ENCODE data around the gene SNX1. TPM values are rescaled to one million over a fixed set of nuclear protein-coding genes. Genes with fewer than 3 reads are reported as not detected.

Gene SNX1
- total and polyA plus RNA-seq, 2 of the 13 experiments (the other 11 are each of a cell fraction or from before 2014, with no cell fraction given): 29.3 to 60.1 TPM

- TF ChIP-seq PRDM10 (CRISPR knock-in tag; IDR thresholded peaks at IDR 0.05; ENCODE audit: low read depth) (peak; percentile 37), ZNF740 (CRISPR knock-in tag; IDR thresholded peaks at IDR 0.05) (no peak), ZNF678 (CRISPR knock-in tag; IDR thresholded peaks at IDR 0.05) (no peak), SMARCC2 (IDR thresholded peaks at IDR 0.05) (no peak), ZNF24 (IDR thresholded peaks at IDR 0.05) (no peak), HOXD1 (CRISPR knock-in tag; IDR thresholded peaks at IDR 0.05) (no peak), EZH2 (conservative IDR thresholded peaks at IDR 0.05; ENCODE audit: low read depth, low read length) (no peak), TCF7L2 (IDR thresholded peaks at IDR 0.05; ENCODE audit: low read depth, low read length) (no peak), ZNF510 (CRISPR knock-in tag; IDR thresholded peaks at IDR 0.05; ENCODE audit: low read depth) (no peak), ZNF232 (CRISPR knock-in tag; IDR thresholded peaks at IDR 0.05; ENCODE audit: borderline replicate concordance) (no peak; the same call in 1 of the 2 replicates), PHF8 (CRISPR knock-in tag; IDR thresholded peaks at IDR 0.05) (peak; percentile 77), ZNF10 (CRISPR knock-in tag; IDR thresholded peaks at IDR 0.05; ENCODE audit: borderline replicate concordance, low read depth) (no peak), MYNN (CRISPR knock-in tag; IDR thresholded peaks at IDR 0.05; ENCODE audit: low read depth) (no peak), SMARCE1 (IDR thresholded peaks at IDR 0.05; ENCODE audit: borderline replicate concordance) (no peak), TBX3 (IDR thresholded peaks at IDR 0.05; ENCODE audit: borderline replicate concordance) (no peak), HNF4A (CRISPR knock-in tag; IDR thresholded peaks at IDR 0.05) (peak; percentile 64), ZNF136 (CRISPR knock-in tag; IDR thresholded peaks at IDR 0.05; ENCODE audit: low read depth) (no peak), NBN (conservative IDR thresholded peaks at IDR 0.05) (no peak), TRIM24 (CRISPR knock-in tag; IDR thresholded peaks at IDR 0.05) (no peak), ZNF780A (CRISPR knock-in tag; IDR thresholded peaks at IDR 0.05) (no peak), TFDP1 (CRISPR knock-in tag; IDR thresholded peaks at IDR 0.05; ENCODE audit: borderline replicate concordance) (peak; percentile 95), FIP1L1 (IDR thresholded peaks at IDR 0.05; ENCODE audit: borderline replicate concordance, insufficient read depth, low read depth, low read length) (no peak), ZNF256 (CRISPR knock-in tag; conservative IDR thresholded peaks at IDR 0.05) (no peak), SCMH1 (CRISPR knock-in tag; IDR thresholded peaks at IDR 0.05; ENCODE audit: borderline replicate concordance) (no peak), ZNF670 (CRISPR knock-in tag; IDR thresholded peaks at IDR 0.05; ENCODE audit: borderline replicate concordance) (peak; percentile 55; the same call in 1 of the 2 replicates)
Measured at GRCh38 chr15:64093627-64094417, 2.0 kb upstream of the SNX1 start, which contains the start of gene CIAO2A (continued).

All from HepG2 (cell line).